Suprapubic skin (tissue), 4 donors: ENCODE results near the gene TMEM163. TPM values are rescaled to one million over a fixed set of nuclear protein-coding genes. Genes with fewer than 3 reads are reported as not detected.

ENCODE experiments used
- DNase-seq, 2 donors: peaks; one replicate each; pipeline ENCODE4 v3.0.0-alpha.2; 2019; ENCODE audit warnings: low spot score in 2 of 2
- H3K27ac ChIP-seq: fragments of 200-600 bp; sonication (generic); one replicate; pipeline ENCODE4 v1.5.1; 2019
- H3K27me3 ChIP-seq: fragments of 200-600 bp; sonication (generic); one replicate; pipeline ENCODE4 v1.5.1; 2019
- H3K36me3 ChIP-seq: fragments of 200-600 bp; sonication (generic); one replicate; pipeline ENCODE4 v1.5.1; 2019
- H3K4me1 ChIP-seq: fragments of 200-600 bp; sonication (generic); one replicate; pipeline ENCODE4 v1.5.1; 2019
- H3K4me3 ChIP-seq: fragments of 200-600 bp; sonication (generic); one replicate; pipeline ENCODE4 v1.5.1; 2019; ENCODE audit warnings: mild to moderate bottlenecking
- H3K9me3 ChIP-seq: fragments of 200-600 bp; sonication (generic); one replicate; pipeline ENCODE4 v1.5.1; 2019
- EP300 ChIP-seq: sonication (generic); formaldehyde crosslinking; IDR thresholded peaks from one replicate; pipeline ENCODE4 v1.6.1; 2017; ENCODE audit warnings: antibody characterized with exemption
- POLR2A ChIP-seq, 2 donors: fragments of 450-650 bp; IDR thresholded peaks; one replicate each; pipeline ENCODE4 v1.6.1; 2017; ENCODE audit warnings: antibody characterized with exemption in 2 of 2, mild to moderate bottlenecking in 2 of 2, moderate library complexity in 2 of 2
- POLR2AphosphoS5 ChIP-seq, 3 donors: sonication (generic); formaldehyde crosslinking; IDR thresholded peaks; one replicate each; pipeline ENCODE4 v1.6.1; 2017; ENCODE audit warnings: antibody characterized with exemption in 3 of 3
- WGBS: methylation state at CpG from one replicate; pipeline ENCODE4 v1.1.5; 2018; 5-methylcytosine and 5-hydroxymethylcytosine counted together
- total RNA-seq, 4 donors: library from RNA; depleted of rRNA; stranded (reverse); fragments of >200 nt; gene quantifications; one replicate each; pipeline ENCODE4 v1.1.0, GENCODE V29; 2016
- TF ChIP-seq, protein P1 (sequence below), 2 donors: fragments of 200-600 bp in 1 of 2; fragments of 450-650 bp in 1 of 2; sonication (generic) in 1 of 2; IDR thresholded peaks; one replicate each; pipeline ENCODE4 v1.5.1; 2016 to 2019; ENCODE audit warnings: antibody characterized with exemption in 2 of 2, mild to moderate bottlenecking in 1 of 2, moderate library complexity in 1 of 2

Gene TMEM163
- total RNA-seq, 4 donors from 2014 or later: 0.23 to 0.72 TPM; not detected in 2

DNA sequence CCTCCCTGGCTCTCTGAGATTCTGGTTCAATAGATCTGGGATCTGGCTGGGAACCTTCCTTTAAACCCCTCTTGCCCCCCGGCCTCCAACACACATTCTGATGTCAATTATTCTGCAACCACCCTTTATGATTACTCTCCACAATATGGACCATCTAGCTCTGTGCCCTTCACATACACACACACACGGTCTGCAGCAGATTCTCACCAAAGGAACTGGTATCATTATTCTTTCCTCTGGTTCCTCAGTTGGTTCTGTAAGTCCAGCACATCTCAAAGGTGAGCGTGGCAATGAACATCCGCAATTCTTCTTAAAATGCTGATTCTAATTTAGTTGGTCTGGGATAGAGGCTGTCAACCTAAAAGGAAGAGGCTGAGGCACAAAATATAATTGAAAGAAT is 2.8 kb upstream of the TMEM163 start:
- H3K9me3 ChIP-seq: no peaks in the 10 kb centered on the region
- no peak overlapping the region for H3K4me3 ChIP-seq
- WGBS: 90% methylated on average over 4 of the region's 4 CpGs
- no peaks in the 10 kb centered on the region for H3K36me3 ChIP-seq
- TF ChIP-seq, protein P1, sequence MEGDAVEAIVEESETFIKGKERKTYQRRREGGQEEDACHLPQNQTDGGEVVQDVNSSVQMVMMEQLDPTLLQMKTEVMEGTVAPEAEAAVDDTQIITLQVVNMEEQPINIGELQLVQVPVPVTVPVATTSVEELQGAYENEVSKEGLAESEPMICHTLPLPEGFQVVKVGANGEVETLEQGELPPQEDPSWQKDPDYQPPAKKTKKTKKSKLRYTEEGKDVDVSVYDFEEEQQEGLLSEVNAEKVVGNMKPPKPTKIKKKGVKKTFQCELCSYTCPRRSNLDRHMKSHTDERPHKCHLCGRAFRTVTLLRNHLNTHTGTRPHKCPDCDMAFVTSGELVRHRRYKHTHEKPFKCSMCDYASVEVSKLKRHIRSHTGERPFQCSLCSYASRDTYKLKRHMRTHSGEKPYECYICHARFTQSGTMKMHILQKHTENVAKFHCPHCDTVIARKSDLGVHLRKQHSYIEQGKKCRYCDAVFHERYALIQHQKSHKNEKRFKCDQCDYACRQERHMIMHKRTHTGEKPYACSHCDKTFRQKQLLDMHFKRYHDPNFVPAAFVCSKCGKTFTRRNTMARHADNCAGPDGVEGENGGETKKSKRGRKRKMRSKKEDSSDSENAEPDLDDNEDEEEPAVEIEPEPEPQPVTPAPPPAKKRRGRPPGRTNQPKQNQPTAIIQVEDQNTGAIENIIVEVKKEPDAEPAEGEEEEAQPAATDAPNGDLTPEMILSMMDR (IDR thresholded peaks at IDR 0.05): no peak
- TF ChIP-seq POLR2A (IDR thresholded peaks at IDR 0.05) (no peak), POLR2AphosphoS5 (IDR thresholded peaks at IDR 0.05) (no peak), EP300 (no peak)
- H3K4me1 ChIP-seq: peaks cover 17% of the 10 kb centered on the region
- no peak overlapping the region for H3K27ac ChIP-seq
- DNase-seq: no peak
- H3K27me3 ChIP-seq: peaks cover 63% of the 10 kb centered on the region

DNA sequence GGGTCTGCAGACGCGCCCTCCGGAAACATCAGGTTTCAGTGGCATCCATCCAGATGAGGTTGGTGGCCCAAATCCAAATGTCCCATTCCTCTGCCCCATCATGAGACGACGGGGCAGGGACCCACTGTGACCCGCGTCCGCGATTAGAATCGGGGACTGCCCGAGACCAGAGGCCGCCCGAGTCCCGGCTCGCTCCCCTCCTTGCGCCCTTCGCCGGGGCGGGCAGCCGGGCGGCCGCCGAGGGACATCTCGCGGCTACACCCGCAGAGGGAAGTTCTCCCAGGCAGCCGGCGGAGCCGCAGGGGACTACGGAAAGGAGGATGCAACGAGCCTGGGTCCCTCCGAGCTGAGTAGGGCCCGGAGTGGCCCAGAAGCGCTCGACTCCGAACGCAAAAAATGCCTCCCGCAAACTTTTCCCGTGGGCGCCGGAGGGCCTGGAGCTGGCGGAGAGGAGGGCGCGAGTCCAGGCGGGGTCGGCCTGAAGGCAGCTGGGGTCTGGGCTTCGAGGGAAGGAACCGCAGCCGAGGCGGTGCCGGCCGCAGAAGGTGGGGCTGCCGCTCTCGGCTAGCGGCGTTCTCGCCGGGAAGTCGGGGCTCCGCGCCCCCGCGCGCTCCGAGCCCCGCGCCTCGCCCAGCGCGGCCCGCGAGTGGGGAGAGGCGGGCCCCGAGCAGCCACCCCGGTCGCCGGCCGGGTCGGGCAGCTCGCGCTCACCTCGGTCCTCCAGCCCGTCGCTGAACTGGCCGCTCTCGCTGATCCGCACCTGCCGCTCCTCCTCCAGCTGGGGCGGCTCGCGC is 580 bp downstream of the TMEM163 start:
- Histone ChIP-seq H3K27me3 (peaks cover 81% of the 10 kb centered on the region), H3K36me3 (no peaks in the 10 kb centered on the region)
- WGBS: 2% methylated on average over 16 of the region's 91 CpGs

DNA sequence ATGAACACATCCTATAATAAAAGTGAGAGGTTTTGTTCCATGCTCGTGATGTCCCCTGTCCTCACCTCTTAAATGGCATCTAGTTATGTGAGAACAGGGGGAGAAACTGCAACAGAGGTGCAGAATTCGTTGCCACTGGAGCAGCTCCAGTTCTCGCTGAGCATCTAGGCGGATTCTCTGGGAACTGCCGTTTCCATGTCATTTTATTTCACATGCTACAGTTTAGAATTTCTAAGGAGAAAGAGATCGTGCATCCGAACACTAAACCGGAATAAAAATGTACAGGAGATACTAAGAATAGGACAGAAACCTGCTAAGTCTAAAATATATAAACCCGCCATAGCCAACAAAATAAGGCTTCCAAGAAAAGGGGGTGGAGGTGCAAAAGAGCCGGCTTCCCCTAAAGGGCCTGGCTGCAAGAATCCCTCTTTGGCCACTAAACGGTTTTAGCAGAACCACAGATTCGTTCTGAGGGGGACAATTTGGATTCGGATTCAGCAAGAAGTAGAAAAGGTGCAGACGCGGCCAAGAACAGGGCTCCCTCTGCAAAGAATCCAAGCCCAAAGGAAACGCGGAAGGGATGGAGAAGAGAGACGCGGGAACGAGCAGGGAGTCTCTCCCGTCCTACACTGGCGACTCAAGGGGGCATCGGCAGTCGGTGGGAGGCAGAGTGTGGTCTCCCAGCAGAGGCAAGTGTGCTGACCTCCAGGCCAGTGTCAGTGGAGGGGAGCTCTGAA is 1.3 kb downstream of the TMEM163 start:
- 31% methylated on average over 24 of the region's 24 CpGs for WGBS
- TF ChIP-seq POLR2AphosphoS5 (IDR thresholded peaks at IDR 0.05): no peak
- TF ChIP-seq EP300: no peak
- TF ChIP-seq, protein P1 (IDR thresholded peaks at IDR 0.05): no peak
- TF ChIP-seq POLR2A (IDR thresholded peaks at IDR 0.05): no peak
- Histone ChIP-seq H3K27ac (no peak overlapping the region), H3K4me3 (peak overlapping the region; percentile 52), H3K27me3 (peaks cover 76% of the 10 kb centered on the region), H3K36me3 (no peaks in the 10 kb centered on the region), H3K9me3 (no peaks in the 10 kb centered on the region), H3K4me1 (peaks cover 17% of the 10 kb centered on the region)
- no peak for DNase-seq

More for the DNA sequence above, 580 bp downstream of the TMEM163 start:
- no peak for TF ChIP-seq EP300
- no peak for TF ChIP-seq POLR2A (IDR thresholded peaks at IDR 0.05)
- TF ChIP-seq, protein P1 (IDR thresholded peaks at IDR 0.05): no peak
- TF ChIP-seq POLR2AphosphoS5 (IDR thresholded peaks at IDR 0.05): no peak
- H3K4me1 ChIP-seq: peaks cover 17% of the 10 kb centered on the region
- no peaks in the 10 kb centered on the region for H3K9me3 ChIP-seq
- H3K4me3 ChIP-seq: peak overlapping the region; percentile 52
- no peak overlapping the region for H3K27ac ChIP-seq
- no peak for DNase-seq

DNA sequence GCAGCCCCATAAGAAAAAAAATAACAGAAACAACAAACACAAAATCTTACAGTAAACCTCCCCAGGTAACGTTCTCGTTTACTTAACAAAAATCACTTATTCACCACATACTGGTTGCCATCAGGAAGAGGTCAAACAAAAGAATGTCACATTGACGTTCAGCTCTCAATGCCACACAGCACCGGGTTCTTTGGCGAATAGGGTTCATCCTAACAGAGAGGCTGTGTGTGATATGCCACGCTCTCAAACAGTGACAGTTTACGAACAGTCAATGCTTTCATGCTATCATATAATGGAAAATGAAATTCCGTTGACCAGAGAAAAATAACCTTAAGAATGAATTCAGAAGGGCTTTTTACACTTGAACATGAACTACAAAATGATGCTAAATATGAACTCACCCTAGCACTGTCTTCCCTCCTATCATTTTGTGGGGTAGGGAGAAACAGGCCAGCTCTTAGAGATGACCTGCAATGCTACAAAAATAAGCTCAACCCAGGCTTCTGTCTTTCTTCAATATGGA is 2.0 kb downstream of the TMEM163 start:
- peaks cover 17% of the 10 kb centered on the region for H3K4me1 ChIP-seq
- TF ChIP-seq, protein P1 (IDR thresholded peaks at IDR 0.05): no peak
- TF ChIP-seq EP300 (no peak), POLR2A (IDR thresholded peaks at IDR 0.05) (no peak), POLR2AphosphoS5 (IDR thresholded peaks at IDR 0.05) (no peak)
- WGBS: 82% methylated on average over 8 of the region's 8 CpGs
- H3K4me3 ChIP-seq: no peak overlapping the region
- H3K27me3 ChIP-seq: peaks cover 73% of the 10 kb centered on the region
- DNase-seq: no peak
- no peak overlapping the region for H3K27ac ChIP-seq
- no peaks in the 10 kb centered on the region for H3K9me3 ChIP-seq
- no peaks in the 10 kb centered on the region for H3K36me3 ChIP-seq
